ENCODE results near the gene CD300LG.
"Not testable (repeated sequence)": the region's sequence is repeated elsewhere in the genome, so short reads cannot be mapped to it uniquely, and the experiment has no call there.

The CD300LG gene

DNA sequence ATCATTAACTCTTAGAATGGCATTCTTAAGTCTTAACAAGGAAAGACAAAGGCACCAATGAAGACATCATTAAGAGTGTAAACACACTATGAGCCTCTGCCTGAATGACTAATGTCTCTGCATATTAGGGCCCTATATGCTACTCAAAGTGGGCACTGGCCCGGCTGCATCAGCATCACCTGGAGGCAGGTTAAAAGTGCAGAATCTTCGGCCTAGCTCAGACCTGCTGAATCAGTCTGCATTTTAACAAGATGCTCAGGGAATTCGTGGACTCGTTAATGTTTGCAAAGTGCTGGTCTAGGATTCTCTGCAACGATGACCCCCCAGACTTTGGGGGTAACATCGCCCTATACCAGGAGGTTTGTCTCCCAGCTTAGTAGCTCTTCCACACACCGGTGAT is 20.8 kb upstream of the CD300LG start:
- no peak for DNase-seq

DNA sequence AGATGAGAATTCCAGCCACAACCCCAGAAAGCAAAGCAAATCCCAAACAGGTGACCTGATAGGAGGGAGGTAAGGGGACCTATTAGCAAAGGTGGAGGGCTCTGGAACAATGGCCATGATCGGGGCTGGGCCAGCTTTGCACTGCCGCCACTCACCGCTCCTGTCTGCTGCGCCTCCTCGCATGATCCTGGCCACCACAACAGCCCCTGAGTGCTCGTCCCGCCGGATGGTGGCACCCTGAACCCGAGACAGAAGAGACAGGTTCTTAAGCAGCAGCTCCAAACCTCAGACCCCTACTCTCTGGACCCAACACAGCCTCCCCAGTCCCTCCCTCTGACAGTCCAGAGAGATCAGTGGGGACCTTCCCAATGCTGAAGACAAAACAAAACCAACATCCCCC is 19.4 kb upstream of the CD300LG start:
- no peak for DNase-seq

GRCh38 chr17:43829738-43830137 is 17.2 kb upstream of the CD300LG start:
- DNase-seq = no peak

GRCh38 chr17:43830510-43831140 is 16.4 kb upstream of the CD300LG start:
- DNase-seq = no peak

DNA sequence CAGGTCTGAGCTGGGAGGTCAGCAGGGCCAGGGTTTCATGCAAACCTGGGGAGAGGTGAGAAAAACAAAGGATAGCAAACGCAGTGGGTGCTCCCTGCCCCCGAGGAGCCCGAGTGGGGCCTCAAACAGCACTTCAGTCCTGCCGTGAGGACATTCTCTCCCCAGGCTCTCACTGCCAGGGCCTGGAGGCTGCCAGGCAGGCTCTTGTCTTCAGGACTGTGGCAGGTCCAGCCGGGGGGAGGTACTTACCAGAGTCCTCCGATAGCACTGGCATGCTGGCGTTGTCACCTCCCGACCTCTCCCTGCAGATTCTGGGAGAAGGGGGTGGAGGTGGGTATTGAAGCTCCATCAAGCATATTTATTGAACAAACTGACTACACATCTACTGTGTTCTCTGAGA is 15.3 kb upstream of the CD300LG start:
- no peak for DNase-seq

GRCh38 chr17:43832168-43832975 is 14.6 kb upstream of the CD300LG start:
- DNase-seq = peak; percentile 4

DNA sequence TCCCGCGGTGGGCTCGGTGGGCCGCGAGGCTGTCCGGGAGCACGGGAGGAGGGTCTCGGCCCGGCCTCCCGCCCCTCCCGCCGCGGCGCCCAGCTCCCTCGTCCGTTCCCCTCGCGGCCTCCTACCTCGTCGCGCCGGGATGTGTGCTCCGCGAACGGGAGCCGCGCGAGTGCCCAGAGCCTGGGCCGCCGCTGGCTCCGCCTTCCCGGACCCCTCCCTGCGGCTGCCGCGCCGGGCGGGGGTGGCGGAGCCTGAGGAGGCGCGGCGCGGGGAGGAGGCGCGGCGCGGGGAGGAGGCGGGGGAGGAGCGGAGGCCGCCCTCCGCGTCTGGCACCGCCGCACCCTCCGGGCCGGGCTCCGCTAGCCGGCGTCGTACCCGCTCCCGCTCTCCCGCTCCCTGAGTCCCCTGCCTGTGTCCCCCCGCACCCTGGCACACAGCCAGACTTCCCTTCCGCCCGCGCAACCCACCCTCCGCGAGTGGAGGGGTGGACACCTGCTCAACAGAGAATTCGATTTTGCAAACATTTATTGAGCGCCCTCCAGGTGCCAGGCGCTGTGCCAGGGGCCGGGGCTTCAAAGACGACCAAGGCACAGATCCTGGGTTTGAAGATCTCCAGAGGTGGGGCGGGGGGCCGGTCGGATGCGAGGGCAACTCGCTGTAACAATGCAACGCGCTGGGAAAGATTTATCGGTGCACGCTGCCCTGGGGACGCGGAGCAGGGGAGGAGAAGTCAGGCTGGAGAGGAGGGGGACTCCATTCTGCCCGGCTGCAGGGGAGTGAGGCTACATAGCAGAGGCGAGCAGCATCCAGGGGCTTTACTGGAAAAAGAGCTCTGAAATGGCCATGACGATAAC is 13.8 kb upstream of the CD300LG start, which contains the start of gene MPP3:
Gene MPP3 (minus strand): TSS at position 171 of the 854 bp plus-strand sequence. CDS start 1,240 bp downstream, outside the sequence.
- peak; percentile 51 for DNase-seq

GRCh38 chr17:43834106-43834505 is 12.9 kb upstream of the CD300LG start:
- DNase-seq = no peak

- no peak for DNase-seq
Measured at GRCh38 chr17:43839670-43840108, 7.3 kb upstream of the CD300LG start.

DNA sequence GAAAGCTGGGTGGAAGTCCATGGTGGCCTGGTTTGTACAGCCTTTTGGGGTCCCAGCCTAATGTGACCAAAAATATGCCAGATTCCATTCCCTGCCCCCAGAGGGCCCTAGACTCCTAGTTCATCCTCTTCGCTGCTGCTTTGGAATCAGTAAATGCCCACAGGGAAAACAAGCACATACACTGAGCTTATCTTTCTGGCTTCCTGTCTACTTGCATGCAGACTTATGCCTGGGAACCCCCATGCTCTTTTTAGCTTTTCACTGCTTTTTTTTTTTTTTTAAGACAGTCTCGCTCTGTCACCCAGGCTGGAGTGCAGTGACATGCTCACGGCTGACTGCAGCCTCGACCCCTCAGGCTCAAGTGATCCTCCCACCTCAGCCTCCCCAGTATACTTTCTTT is 6.2 kb upstream of the CD300LG start:
- no peak for DNase-seq

- no peak for DNase-seq
Measured at GRCh38 chr17:43841282-43841681, 5.7 kb upstream of the CD300LG start.

GRCh38 chr17:43842091-43842974 is 4.6 kb upstream of the CD300LG start:
- DNase-seq = not testable (repeated sequence)

DNA sequence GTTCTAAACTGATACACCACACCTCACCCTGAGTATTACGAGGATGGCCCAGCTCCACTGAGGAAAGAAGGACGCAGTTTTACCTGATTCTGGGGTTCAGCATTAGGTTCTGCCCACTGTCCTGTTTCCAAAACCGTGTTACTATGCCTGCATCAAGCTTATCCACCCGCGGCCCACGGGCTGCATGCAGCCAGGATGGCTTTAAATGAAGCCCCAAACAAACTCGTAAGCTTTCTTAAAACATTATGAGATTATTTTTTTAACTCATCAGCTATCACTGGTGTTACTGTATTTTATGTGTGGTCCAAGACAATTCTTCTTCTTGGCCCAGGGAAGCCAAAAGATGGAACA is 4.0 kb upstream of the CD300LG start:
- no peak for DNase-seq

- DNase-seq = no peak
Measured at GRCh38 chr17:43844241-43844640, 2.7 kb upstream of the CD300LG start.

GRCh38 chr17:43845766-43846165 is 1.2 kb upstream of the CD300LG start:
- no peak for DNase-seq

DNA sequence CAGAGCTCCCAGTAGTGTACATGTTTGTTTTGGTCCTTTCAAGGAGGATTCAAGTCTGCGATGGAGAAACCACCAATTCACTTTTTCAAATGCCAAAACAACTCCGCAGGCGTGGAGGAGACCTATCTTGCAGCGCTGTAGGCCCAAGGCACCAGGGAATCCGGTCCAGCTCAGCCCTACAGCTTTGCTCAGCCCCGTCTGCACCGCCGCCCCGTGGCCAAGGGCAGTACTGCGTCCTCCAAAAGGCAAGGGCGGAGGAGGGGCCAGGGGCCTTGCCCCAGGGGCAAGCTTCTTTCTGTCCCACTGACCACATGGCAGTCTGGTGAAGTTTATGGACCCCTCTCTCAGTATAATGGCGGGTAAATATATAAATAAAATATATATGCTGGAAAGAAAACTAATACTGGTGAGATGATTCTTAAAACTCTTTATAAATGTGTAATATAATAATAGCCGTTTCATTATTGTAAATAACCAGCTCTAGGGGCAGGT is 709 bp upstream of the CD300LG start:
- peak; percentile 71 for DNase-seq

- DNase-seq = no peak
Measured at GRCh38 chr17:43848601-43849000, 1.6 kb downstream of the CD300LG start.

- DNase-seq = no peak
Measured at GRCh38 chr17:43849116-43849515, 2.1 kb downstream of the CD300LG start.

DNA sequence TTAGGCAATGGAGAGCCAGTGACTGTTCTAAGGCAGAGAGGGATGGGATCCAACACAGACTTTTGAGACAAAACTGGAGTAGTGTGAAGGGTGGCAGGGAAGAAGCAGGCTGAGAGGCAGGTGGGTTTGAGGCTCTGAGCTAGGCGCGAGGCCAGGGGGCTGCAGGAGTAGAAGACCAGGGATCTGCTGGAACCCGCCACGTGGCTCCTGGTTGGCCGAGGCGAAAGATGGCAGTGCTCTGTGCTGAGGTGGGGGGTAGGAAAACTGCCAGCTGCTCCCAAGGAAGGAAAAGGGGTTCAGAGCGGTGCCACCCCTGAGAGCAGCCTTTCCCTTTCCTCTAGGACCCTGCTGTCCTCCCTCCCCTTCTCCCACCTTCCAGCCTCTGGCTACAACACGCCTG is 5.6 kb downstream of the CD300LG start:
- no peak for DNase-seq

DNA sequence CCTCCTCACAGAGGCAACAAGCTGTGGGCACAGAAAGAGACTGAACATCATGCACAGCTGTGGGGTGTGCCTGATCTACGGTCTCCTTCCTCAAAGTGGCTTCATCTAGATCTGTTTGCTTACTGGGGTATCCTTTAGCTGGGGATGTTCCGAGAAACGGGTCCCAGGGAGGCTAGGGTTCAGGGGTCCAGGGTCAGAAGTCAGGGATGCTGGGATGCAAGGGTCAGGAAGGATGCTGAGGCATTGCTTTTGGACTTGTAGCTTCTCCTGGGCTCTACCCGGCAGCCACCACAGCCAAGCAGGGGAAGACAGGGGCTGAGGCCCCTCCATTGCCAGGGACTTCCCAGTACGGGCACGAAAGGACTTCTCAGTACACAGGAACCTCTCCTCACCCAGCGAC is 6.6 kb downstream of the CD300LG start:
- no peak for DNase-seq

DNA sequence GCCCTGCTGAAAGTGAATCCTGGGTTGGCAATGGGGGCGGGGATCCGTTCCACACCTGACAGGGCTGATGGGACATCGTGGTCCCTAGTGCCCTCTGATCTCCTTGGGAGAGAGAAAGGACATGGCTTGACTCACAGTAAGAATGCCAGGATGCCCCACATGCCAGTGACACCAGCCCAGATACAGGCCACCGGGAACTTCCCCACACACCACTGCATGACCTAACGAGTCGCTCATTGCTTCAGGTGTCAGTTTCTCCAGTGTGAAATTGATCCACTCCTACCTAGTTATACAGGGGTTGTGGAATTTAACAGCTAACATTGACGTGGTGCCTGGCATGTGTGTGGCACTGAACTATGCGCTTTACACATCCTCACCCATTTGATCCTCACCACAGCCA is 7.5 kb downstream of the CD300LG start:
- DNase-seq = no peak

DNA sequence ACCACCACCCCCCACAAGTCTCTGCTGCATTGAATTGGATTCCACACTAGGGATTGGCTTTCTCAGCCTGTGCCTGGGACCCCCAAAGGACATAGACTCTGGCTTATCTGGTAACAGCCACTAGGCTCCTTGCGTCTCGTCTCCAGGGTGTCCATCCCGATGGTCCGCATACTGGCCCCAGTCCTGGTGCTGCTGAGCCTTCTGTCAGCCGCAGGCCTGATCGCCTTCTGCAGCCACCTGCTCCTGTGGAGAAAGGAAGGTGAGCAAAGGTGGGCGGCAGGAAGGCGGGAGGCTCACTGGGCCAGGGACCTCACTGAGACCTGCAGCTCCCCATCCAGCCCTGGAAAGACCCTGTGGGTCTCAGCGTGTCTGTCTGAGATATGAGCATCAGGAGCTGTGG is 8.1 kb downstream of the CD300LG start:
- no peak for DNase-seq

Measured in CD4-positive, alpha-beta T cell treated with Interleukin-21 for 1 hour (primary cell).